NT2/D1 (cell line): ENCODE data around the gene GPC6.

Experiments
- SUZ12 ChIP-seq: IDR thresholded peaks from 2 replicates; pipeline ENCODE4 v1.6.1; 2011; ENCODE audit not compliant: insufficient read length, insufficient read depth; ENCODE audit errors: extremely low read depth
- YY1 ChIP-seq: IDR thresholded peaks from 2 replicates; pipeline ENCODE4 v1.6.1; 2011; ENCODE audit not compliant: insufficient read length, insufficient read depth
- ZNF274 ChIP-seq: IDR thresholded peaks from 2 replicates; pipeline ENCODE4 v1.6.1; 2011; ENCODE audit warnings: mild to moderate bottlenecking, low read depth, low read length

DNA sequence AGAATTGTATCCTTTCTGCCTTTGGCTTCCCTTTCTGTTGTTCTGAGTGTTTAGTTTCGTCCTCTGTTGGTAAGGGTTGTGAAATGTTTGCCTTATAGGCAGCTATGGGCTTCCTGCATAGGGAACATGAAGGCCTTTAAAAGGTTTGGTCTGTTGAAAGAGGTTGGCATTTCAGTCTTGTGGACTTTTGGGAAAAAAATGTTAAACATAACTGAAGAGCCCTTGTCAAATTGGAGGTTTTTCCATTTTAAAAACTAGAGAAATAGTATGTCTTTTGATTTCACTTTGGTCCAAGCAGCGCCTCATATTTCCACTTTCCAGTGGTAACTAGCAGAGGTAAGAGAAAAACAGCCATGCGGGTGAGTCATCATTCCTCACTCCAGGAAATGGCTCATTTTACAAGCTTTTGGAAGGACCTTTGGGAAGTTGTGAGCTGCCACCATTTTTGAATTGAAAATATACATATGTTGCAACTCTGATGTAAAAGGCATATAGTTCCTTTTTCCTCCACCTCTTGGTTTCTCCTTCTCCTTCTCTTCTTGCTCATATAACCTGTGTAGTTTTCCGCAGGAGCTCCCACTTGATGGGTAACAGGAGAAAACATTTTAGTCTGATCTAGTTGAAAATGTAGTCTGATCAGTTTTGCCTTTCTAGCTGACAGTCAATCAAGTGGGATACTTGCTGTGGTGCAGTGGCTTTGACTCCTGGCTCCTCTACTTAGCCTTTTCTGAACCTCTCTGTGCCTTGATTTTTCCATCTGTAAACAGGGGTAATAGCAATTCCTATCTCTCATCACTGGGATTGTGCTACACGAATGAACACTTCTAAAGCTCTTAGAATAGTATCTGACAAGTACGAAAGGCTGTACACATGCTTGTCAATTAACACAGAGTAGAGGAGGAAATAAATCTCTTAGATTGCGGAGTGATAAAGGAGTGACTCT, 23.0 kb downstream of the GPC6 start:
- TF ChIP-seq ZNF274 (no peak), YY1 (no peak), SUZ12 (no peak)
